Measurements from ENCODE around the gene DMRTC2.

Gene DMRTC2

DNA sequence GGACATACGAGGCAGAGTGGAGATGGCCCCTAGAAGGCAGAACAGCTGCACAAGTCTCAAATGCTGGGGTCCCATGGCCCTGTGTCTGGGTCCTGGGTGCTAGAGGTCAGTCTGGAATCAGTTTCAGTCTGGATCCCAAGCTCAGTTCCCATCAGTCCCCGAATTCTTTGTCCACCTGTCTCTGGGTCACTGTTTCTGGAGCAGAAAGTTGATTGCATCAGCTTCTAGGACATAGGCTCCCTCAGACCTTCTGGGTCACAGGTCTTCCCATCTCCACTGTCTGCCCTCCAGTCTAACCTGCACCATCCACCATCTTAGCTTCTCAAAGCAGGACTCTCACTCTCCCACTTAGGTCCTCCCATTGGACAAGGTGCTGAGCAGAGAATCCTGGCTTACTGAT lies 5.6 kb upstream of the DMRTC2 start:
- TF ChIP-seq, protein P1, sequence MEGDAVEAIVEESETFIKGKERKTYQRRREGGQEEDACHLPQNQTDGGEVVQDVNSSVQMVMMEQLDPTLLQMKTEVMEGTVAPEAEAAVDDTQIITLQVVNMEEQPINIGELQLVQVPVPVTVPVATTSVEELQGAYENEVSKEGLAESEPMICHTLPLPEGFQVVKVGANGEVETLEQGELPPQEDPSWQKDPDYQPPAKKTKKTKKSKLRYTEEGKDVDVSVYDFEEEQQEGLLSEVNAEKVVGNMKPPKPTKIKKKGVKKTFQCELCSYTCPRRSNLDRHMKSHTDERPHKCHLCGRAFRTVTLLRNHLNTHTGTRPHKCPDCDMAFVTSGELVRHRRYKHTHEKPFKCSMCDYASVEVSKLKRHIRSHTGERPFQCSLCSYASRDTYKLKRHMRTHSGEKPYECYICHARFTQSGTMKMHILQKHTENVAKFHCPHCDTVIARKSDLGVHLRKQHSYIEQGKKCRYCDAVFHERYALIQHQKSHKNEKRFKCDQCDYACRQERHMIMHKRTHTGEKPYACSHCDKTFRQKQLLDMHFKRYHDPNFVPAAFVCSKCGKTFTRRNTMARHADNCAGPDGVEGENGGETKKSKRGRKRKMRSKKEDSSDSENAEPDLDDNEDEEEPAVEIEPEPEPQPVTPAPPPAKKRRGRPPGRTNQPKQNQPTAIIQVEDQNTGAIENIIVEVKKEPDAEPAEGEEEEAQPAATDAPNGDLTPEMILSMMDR (IDR thresholded peaks at IDR 0.05; ENCODE audit: insufficient read depth, low read length, missing control alignments) = no peak
- ChIA-PET CTCF (interaction anchor here (0.8 kb wide), 1 partner anchor 54 kb away, joined by 3 read pairs; no protein-coding TSS in a partner anchor), POLR2A (no interaction called here)
- no peak overlapping the region for H3K4me3 ChIP-seq (ENCODE audit: low read depth, low read length)
- DNase-seq (ENCODE audit: low read depth, low spot score) = no peak

GRCh38 chr19:41843371-41843770 lies 1.5 kb upstream of the DMRTC2 start:
- TF ChIP-seq, protein P1 (IDR thresholded peaks at IDR 0.05; ENCODE audit: insufficient read depth, low read length, missing control alignments) = no peak
- H3K4me3 ChIP-seq (ENCODE audit: low read depth, low read length) = no peak overlapping the region
- DNase-seq (ENCODE audit: low read depth, low spot score) = no peak
- ChIA-PET CTCF (interaction anchor here (0.6 to 1.4 kb wide), 2 partner anchors 9 to 107 kb away, joined by 3 to 8 read pairs; no protein-coding TSS in a partner anchor), POLR2A (no interaction called here)

DNA sequence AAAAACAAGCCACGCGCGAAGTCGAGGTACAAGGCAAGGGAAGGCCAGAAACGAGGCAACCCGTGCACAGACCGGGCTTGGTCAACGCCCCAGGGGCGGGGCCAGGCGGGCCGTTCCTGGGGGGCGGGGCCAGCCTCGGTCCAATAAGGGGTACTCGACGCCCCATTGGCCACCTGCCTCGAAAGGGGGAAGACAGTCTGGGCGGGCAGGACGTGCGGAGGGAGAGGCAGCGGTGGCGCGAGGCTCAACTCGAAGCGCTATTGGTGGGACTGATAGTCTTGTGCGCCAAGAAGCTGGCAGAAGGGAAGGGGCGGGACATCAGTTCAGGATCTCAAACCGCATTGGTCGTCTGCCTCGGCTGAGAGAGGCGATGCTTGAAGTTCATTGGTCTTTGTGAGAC lies 241 bp upstream of the DMRTC2 start, which contains the start of gene LYPD4:
Gene LYPD4, minus strand, starts transcription at position 83 of the 400 bp plus-strand sequence. CDS start 5,398 bp downstream, outside the sequence.
- DNase-seq (ENCODE audit: low read depth, low spot score) = no peak
- no peak within 1 kb of the TSS for H3K4me3 ChIP-seq (ENCODE audit: low read depth, low read length)
- CTCF ChIA-PET = interaction anchor here (1.5 kb wide), 1 partner anchor 9 kb away, joined by 5 read pairs; no protein-coding TSS in a partner anchor
- TF ChIP-seq, protein P1 (IDR thresholded peaks at IDR 0.05; ENCODE audit: insufficient read depth, low read length, missing control alignments) = no peak
- POLR2A ChIA-PET = no interaction called here

GRCh38 chr19:41845051-41845590 lies 279 bp downstream of the DMRTC2 start:
- H3K4me3 ChIP-seq (ENCODE audit: low read depth, low read length) = no peak overlapping the region
- ChIA-PET POLR2A (no interaction called here), CTCF (interaction anchor here (1.5 kb wide), 1 partner anchor 9 kb away, joined by 5 read pairs; no protein-coding TSS in a partner anchor)
- TF ChIP-seq, protein P1 (IDR thresholded peaks at IDR 0.05; ENCODE audit: insufficient read depth, low read length, missing control alignments) = no peak
- DNase-seq (ENCODE audit: low read depth, low spot score) = no peak

GRCh38 chr19:41847351-41848105 lies 2.7 kb downstream of the DMRTC2 start:
- H3K4me3 ChIP-seq (ENCODE audit: low read depth, low read length) = no peak overlapping the region
- TF ChIP-seq, protein P1 (IDR thresholded peaks at IDR 0.05; ENCODE audit: insufficient read depth, low read length, missing control alignments) = no peak
- DNase-seq (ENCODE audit: low read depth, low spot score) = no peak
- CTCF ChIA-PET = interaction anchor here (1.2 kb wide), 1 partner anchor 13 kb away, joined by 3 read pairs; no protein-coding TSS in a partner anchor
- POLR2A ChIA-PET = no interaction called here

- TF ChIP-seq, protein P1 (IDR thresholded peaks at IDR 0.05; ENCODE audit: insufficient read depth, low read length, missing control alignments) = no peak
- no peak for DNase-seq (ENCODE audit: low read depth, low spot score)
- ChIA-PET POLR2A (no interaction called here), CTCF (interaction anchor here (1.3 kb wide), 1 partner anchor 12 kb away, joined by 4 read pairs; no protein-coding TSS in a partner anchor)
- H3K4me3 ChIP-seq (ENCODE audit: low read depth, low read length) = no peak overlapping the region
Measured at GRCh38 chr19:41848666-41849065, 3.8 kb downstream of the DMRTC2 start.

Measured in AG04449 (cell line).